HG03439 (cell line): ENCODE measurements around the gene SPATA31A7.
"Not testable (repeated sequence)": the region's sequence is repeated elsewhere in the genome, so short reads cannot be mapped to it uniquely, and the experiment has no call there.

Experiments used
- ATAC-seq: cut with Tn5 transposase; IDR thresholded peaks from one replicate; pipeline ENCODE4 v1.9.1; 2021; ENCODE audit warnings: mild to moderate bottlenecking, moderate library complexity; ENCODE audit not compliant: unreplicated experiment

The SPATA31A7 gene

DNA sequence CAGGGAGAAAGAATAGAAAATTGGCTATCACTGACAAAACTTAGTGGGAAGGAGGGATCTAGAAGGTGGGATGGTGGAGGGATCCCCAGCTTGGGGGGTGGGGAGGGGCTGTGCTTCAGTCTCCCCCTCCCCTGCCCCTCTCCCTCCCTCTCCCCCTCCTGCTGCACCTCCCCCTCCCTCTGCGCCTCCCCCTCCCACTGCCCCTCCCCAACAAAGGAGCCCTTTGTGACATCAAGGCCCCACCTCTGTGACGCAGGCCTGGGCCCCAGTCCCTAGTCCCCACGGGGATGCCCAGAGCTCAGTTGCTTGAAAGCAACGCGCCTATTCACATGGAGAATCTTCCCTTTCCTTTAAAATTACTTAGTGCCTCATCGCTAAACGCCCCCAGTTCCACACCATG is at the start of gene SPATA31A7:
TSS of gene SPATA31A7 (plus strand) at position 301 of the 400 bp plus-strand sequence. CDS start at position 330, 29 bp downstream.
- ATAC-seq: not testable (repeated sequence)

DNA sequence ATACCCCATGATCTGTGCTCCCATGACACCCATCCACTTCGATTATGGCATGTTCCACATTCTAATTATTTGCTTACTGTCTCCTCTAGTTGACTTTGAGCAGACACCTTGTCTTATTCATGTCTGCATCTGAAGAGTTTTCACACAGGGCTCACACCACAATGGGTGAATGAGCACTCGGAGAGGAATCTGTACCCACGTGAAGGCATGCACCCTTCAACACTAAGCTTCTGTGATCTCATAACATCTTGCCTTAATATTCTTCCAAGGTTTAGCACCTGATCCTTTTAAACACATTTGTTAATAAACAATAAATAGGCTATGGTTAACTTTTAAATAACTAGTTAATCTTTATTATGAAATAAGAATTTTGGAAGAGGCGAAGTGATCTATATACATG is 36.6 kb downstream of the SPATA31A7 start:
- ATAC-seq: not testable (repeated sequence)
